K562 (cell line): ENCODE results near the gene PPP2R3B. TPM values are rescaled to one million over a fixed set of nuclear protein-coding genes. Genes with fewer than 3 reads are reported as not detected.

Source experiments
- ATAC-seq: fragments of 200-7000 bp; cut with Tn5 transposase; 3 replicates; pipeline ENCODE4 v1.9.1; 2020; ENCODE audit warnings: moderate library complexity
- BruUV-seq: library from RNA; stranded (reverse); fragments of 400-500 nt; replicated peaks from 2 replicates; lab custom pipeline; 2021; lab: Mats Ljungman, UMichigan
- CTCF ChIA-PET: fragments of 300-600 bp; formaldehyde crosslinking; extraction: SDS; loops from one replicate; lab custom pipeline; 2021; ENCODE audit warnings: low intra/inter-chr PET ratio; lab: Yijun Ruan, JAX
- POLR2A ChIA-PET: fragments of 300-600, 350-650 bp; sonication (Branson Sonifier 250); formaldehyde crosslinking; extraction: SDS; loops from one replicate; lab custom pipeline; 2021; ENCODE audit warnings: antibody characterized with exemption, inconsistent platforms; lab: Yijun Ruan, JAX
- DNase-seq, 4 experiments: peaks; one replicate each; pipeline versions ENCODE4 v3.0.0 to v3.0.0-alpha.2; 2011 to 2018; ENCODE audit warnings: low spot score in 3 of 4, mixed read lengths in 3 of 4; ENCODE audit errors: extremely low read depth in 1 of 4
- FAIRE-seq: peaks from 2 replicates; lab custom pipeline; 2011; peaks lifted over from hg19 to GRCh38; lab: Jason Lieb, UNC
- H2AFZ ChIP-seq: 2 replicates; pipeline ENCODE4 v1.6.0; 2011; ENCODE audit warnings: low read depth, low read length, control low read depth, inconsistent platforms
- H3K27ac ChIP-seq: fragments of 200-600 bp; 3 replicates; pipeline ENCODE4 v1.8.0; 2011; ENCODE audit warnings: low read depth, mild to moderate bottlenecking, control low read depth, inconsistent platforms, low read length, moderate library complexity, mixed read lengths; ENCODE audit errors: extremely low read depth
- H3K27me3 ChIP-seq, 2 experiments: fragments of 300-600 bp in 1 of 2; 2 replicates in 1 of 2; 3 replicates in 1 of 2; pipeline versions ENCODE4 v1.6.0 to v1.8.0; 2011; ENCODE audit warnings: inconsistent platforms in 2 of 2, low read length in 2 of 2, mild to moderate bottlenecking in 1 of 2, mixed read lengths in 1 of 2, moderate library complexity in 1 of 2; ENCODE audit not compliant: control insufficient read depth in 2 of 2, insufficient read depth in 2 of 2
- H3K36me3 ChIP-seq: fragments of 300-600 bp; 3 replicates; pipeline ENCODE4 v1.8.0; 2011; ENCODE audit warnings: mild to moderate bottlenecking, low read length, inconsistent platforms; ENCODE audit not compliant: control insufficient read depth, insufficient read depth
- H3K4me1 ChIP-seq, 2 experiments: fragments of 200-600 bp in 1 of 2; replicated peaks in 1 of 2; 2 replicates in 1 of 2; 3 replicates in 1 of 2; pipeline versions ENCODE4 v1.5.1 to v1.8.0; 2011; ENCODE audit warnings: inconsistent platforms in 2 of 2, low read length in 2 of 2, mild to moderate bottlenecking in 1 of 2, mixed read lengths in 1 of 2, moderate library complexity in 1 of 2; ENCODE audit not compliant: control insufficient read depth in 2 of 2, insufficient read depth in 2 of 2
- H3K4me2 ChIP-seq: 2 replicates; pipeline ENCODE4 v1.6.1; 2011; ENCODE audit warnings: low read length, control low read depth, inconsistent platforms, mixed read lengths; ENCODE audit not compliant: insufficient read depth
- H3K4me3 ChIP-seq: fragments of 200-600 bp; sonication (generic), shearing (Covaris generic); 2 replicates; pipeline ENCODE4 v1.5.1; 2016; ENCODE audit warnings: control low read depth, inconsistent platforms
- H3K79me2 ChIP-seq: fragments of 200-600 bp; 3 replicates; pipeline ENCODE4 v1.8.0; 2011; ENCODE audit warnings: low read length, inconsistent platforms; ENCODE audit not compliant: control insufficient read depth, insufficient read depth
- H3K9ac ChIP-seq, 2 experiments: 2 replicates each; pipeline versions ENCODE4 v1.6.0 to v1.6.1; 2011; ENCODE audit warnings: low read depth in 2 of 2, low read length in 2 of 2, control low read depth in 1 of 2, inconsistent platforms in 1 of 2, mild to moderate bottlenecking in 1 of 2, mixed read lengths in 1 of 2; ENCODE audit not compliant: insufficient read depth in 1 of 2
- H3K9me1 ChIP-seq: one replicate; pipeline ENCODE4 v1.6.0; 2011; ENCODE audit warnings: inconsistent platforms, mild to moderate bottlenecking, low read length, moderate library complexity; ENCODE audit not compliant: control insufficient read depth, insufficient read depth
- H3K9me3 ChIP-seq: replicated peaks from 2 replicates; pipeline ENCODE4 v1.5.1; 2011; ENCODE audit warnings: low read depth, low read length, inconsistent platforms; ENCODE audit not compliant: control insufficient read depth, insufficient read depth
- H4K20me1 ChIP-seq: replicated peaks from 2 replicates; pipeline ENCODE4 v1.6.1; 2011; ENCODE audit warnings: low read length, inconsistent platforms, mixed read lengths; ENCODE audit not compliant: control insufficient read depth, insufficient read depth
- FIP1L1 ChIP-seq: fragments of 200-400 bp; formaldehyde crosslinking; IDR thresholded peaks from 2 replicates; pipeline ENCODE4 v1.6.1; 2018; ENCODE audit warnings: mild to moderate bottlenecking, low read depth, low read length; ENCODE audit not compliant: poor library complexity, severe bottlenecking
- MLLT1 ChIP-seq, 2 experiments: fragments of 450-650 bp; IDR thresholded peaks; 2 replicates each; pipeline ENCODE4 v1.6.1; 2016
- NFE2L1 ChIP-seq: fragments of 450-650 bp; IDR thresholded peaks from 2 replicates; pipeline ENCODE4 v1.6.1; 2016; ENCODE audit warnings: missing genetic modification characterization, low read depth, mild to moderate bottlenecking, missing compliant biosample characterization, moderate library complexity, borderline replicate concordance
- RBFOX2 ChIP-seq: fragments of 200-400 bp; formaldehyde crosslinking; IDR thresholded peaks from 2 replicates; pipeline ENCODE4 v1.6.1; 2017; ENCODE audit warnings: low read depth, mild to moderate bottlenecking, low read length, moderate library complexity
- RREB1 ChIP-seq: fragments of 250-450 bp; sonication (Bioruptor Pico); IDR thresholded peaks from 2 replicates; pipeline ENCODE4 v1.4.0; 2020
- ZBTB9 ChIP-seq: fragments of 450-650 bp; formaldehyde crosslinking; IDR thresholded peaks from 2 replicates; pipeline ENCODE4 v1.4.0; 2020; ENCODE audit warnings: mild to moderate bottlenecking, moderate library complexity
- ZFP1 ChIP-seq: fragments of 450-650 bp; formaldehyde crosslinking; IDR thresholded peaks from 2 replicates; pipeline ENCODE4 v1.4.0; 2020; ENCODE audit warnings: mild to moderate bottlenecking, mixed read lengths
- ZNF384 ChIP-seq: IDR thresholded peaks from 2 replicates; pipeline ENCODE4 v1.6.1; 2012; ENCODE audit warnings: low read depth, low read length, improper control_type of control experiment
- WGBS: fragments of 100-300 bp; shearing (Covaris generic); methylation state at CpG from one replicate; pipeline ENCODE4 v1.1.6; 2016; ENCODE audit warnings: low coverage, mixed read lengths; ENCODE audit not compliant: insufficient coverage; ENCODE audit errors: missing lambda C conversion rate; 5-methylcytosine and 5-hydroxymethylcytosine counted together
- in situ Hi-C: fragments of 300-500 bp; cut with MboI; formaldehyde crosslinking; loops from 4 replicates; pipeline ENCODE4 v1.15.0; 2018; ENCODE audit warnings: inconsistent platforms, mixed read lengths
- intact Hi-C: fragments of 100-400 bp; cut with micrococcal nuclease; formaldehyde crosslinking; loops from 2 replicates; pipeline ENCODE4 v1.14.2; 2022
- polyA plus RNA-seq, 8 experiments: library from polyadenylated mRNA; depleted of rRNA in 4 of 8; stranded (reverse) in 5 of 8; unstranded in 3 of 8; fragments of >200 nt; fragmentation: Nextera tagmentation in 2 of 8; fragmentation: Illumina TruSeq in 1 of 8; extraction: Ambion mirVana in 2 of 8; extraction: Trizol in 1 of 8; gene quantifications; 2 replicates each; pipeline versions ENCODE4 v1.2.1 to v1.2.3, GENCODE V29; 2011 to 2014; ENCODE audit warnings: inconsistent platforms in 1 of 8, missing spikeins in 1 of 8
- total RNA-seq, 7 experiments: library from RNA; depleted of rRNA in 6 of 7; stranded (reverse); fragments of >200 nt in 6 of 7; fragmentation: Illumina TruSeq in 2 of 7; extraction: Trizol in 2 of 7; gene quantifications; 2 replicates each; pipeline versions ENCODE4 v1.2.1 to v1.2.3, GENCODE V29; 2011 to 2021; ENCODE audit warnings: low replicate concordance in 1 of 7

The PPP2R3B gene
- total and polyA plus RNA-seq, 9 of the 15 experiments (the other 6 are each of a cell fraction or from before 2014, with no cell fraction given), result 0.04 to 18.2 (median 8.2) TPM; not detected in 1

- no TSS peak for BruUV-seq
Observed at GRCh38 chrX:362937-363620, 23.6 kb downstream of the PPP2R3B start.

More at GRCh38 chrX:362937-363620, 23.6 kb downstream of the PPP2R3B start:
- in situ Hi-C loops, result no loop called here
- no peaks in the 10 kb centered on the region for H4K20me1 ChIP-seq
- H3K4me1 ChIP-seq, result peaks cover 0 to 6% of the 10 kb centered on the region in 2 experiments; a peak in 1 of 5 replicates
- H3K9ac ChIP-seq, result no peak overlapping the region
- no peak for ATAC-seq
- no peaks in the 10 kb centered on the region for H3K9me1 ChIP-seq
- intact Hi-C loops, result no loop called here
- no peaks in the 10 kb centered on the region; the same call in 2 of the 3 replicates for H3K36me3 ChIP-seq
- H3K27me3 ChIP-seq, result no peaks in the 10 kb centered on the region
- ChIA-PET CTCF (no interaction called here), POLR2A (no interaction called here)
- H3K4me2 ChIP-seq, result no peak overlapping the region
- 61% methylated on average over 16 of the region's 38 CpGs for WGBS
- no peak overlapping the region for H2AFZ ChIP-seq
- H3K4me3 ChIP-seq, result no peak overlapping the region
- no peak overlapping the region for H3K27ac ChIP-seq
- no peaks in the 10 kb centered on the region for H3K79me2 ChIP-seq
- FAIRE-seq, result no peak
- no peak for TF ChIP-seq ZNF384
- no peak for TF ChIP-seq ZBTB9 (CRISPR knock-in tag)
- no peak for TF ChIP-seq ZFP1
- no peak for TF ChIP-seq FIP1L1
- TF ChIP-seq RREB1 (CRISPR knock-in tag), result no peak
- TF ChIP-seq MLLT1 (IDR thresholded peaks at IDR 0.05), result no peak
- TF ChIP-seq RBFOX2, result no peak
- TF ChIP-seq NFE2L1 (tag), result no peak
- H3K9me3 ChIP-seq, result peaks cover 3% of the 10 kb centered on the region
- DNase-seq, result no peak
